ENCODE measurements around the gene ANXA6.

DNA sequence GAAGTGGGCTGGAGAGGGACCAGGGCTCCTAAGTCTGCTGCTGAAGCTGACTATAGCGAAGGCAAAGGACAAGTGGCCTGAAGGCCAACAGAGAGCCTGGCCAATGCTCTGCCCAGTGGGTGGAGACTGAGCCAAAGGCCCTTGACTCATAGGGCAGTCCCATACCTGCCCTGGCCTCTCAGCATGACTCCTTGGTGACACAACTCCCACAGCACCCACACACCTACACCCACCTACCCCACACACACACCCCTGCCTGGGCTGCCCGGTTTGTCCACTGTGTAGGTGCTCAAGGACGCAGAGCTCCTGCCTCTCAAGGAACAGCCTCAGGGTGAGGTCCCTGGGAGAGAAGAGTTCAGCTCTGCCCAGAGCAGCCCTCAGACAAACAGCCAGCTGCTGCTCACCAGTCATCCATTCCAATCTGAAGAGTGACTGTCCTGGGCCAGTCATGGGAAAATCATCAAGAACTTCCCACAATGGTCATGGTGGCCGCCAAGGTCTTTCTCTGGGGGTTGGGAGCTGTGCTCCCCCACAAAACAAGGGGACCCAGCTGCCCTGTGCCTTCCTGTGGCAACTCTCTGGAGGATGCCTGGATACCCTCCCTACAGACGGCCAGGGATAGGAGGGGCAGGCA is 81.8 kb downstream of the ANXA6 start:
- TF ChIP-seq POLR2A (IDR thresholded peaks at IDR 0.05) = no peak
- TF ChIP-seq, protein P1, sequence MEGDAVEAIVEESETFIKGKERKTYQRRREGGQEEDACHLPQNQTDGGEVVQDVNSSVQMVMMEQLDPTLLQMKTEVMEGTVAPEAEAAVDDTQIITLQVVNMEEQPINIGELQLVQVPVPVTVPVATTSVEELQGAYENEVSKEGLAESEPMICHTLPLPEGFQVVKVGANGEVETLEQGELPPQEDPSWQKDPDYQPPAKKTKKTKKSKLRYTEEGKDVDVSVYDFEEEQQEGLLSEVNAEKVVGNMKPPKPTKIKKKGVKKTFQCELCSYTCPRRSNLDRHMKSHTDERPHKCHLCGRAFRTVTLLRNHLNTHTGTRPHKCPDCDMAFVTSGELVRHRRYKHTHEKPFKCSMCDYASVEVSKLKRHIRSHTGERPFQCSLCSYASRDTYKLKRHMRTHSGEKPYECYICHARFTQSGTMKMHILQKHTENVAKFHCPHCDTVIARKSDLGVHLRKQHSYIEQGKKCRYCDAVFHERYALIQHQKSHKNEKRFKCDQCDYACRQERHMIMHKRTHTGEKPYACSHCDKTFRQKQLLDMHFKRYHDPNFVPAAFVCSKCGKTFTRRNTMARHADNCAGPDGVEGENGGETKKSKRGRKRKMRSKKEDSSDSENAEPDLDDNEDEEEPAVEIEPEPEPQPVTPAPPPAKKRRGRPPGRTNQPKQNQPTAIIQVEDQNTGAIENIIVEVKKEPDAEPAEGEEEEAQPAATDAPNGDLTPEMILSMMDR (IDR thresholded peaks at IDR 0.05) = no peak

Measured in suprapubic skin (tissue), 3 donors.